Stimulated activated CD4-positive, alpha-beta T cell treated with anti-CD3 and anti-CD28 coated beads, TNF-alpha, amount 100 ng/mL, for 1 hour (primary cell): Measurements from ENCODE around the gene AFG1L.
"Not testable (repeated sequence)": the region's sequence is repeated elsewhere in the genome, so short reads cannot be mapped to it uniquely, and the experiment has no call there.

Experiments
- DNase-seq, 3 donors: peaks; one replicate each; pipeline ENCODE4 v3.0.0-alpha.2; 2020; ENCODE audit warnings: low read depth in 3 of 3, low spot score in 1 of 3

AFG1L gene

DNA sequence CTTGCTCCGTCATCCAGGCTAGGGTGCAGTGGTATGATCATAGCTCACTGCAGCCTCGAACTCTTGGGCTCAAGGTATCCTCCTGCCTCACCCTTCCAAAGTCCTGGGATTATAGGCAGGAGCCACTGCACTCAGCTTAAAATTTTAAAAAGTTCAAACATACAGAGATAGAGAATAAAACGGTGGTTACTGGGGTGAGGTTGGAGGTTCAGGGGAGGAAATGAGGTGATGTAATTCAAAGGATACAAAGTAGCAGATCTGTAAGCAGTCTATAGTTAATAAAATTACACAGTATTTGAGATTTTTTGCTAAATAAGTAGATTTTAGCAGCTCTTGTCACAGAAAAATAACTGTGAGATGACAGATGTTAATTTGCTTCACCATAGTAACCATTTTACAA lies 7.5 kb upstream of the AFG1L start:
- DNase-seq, result no peak

DNA sequence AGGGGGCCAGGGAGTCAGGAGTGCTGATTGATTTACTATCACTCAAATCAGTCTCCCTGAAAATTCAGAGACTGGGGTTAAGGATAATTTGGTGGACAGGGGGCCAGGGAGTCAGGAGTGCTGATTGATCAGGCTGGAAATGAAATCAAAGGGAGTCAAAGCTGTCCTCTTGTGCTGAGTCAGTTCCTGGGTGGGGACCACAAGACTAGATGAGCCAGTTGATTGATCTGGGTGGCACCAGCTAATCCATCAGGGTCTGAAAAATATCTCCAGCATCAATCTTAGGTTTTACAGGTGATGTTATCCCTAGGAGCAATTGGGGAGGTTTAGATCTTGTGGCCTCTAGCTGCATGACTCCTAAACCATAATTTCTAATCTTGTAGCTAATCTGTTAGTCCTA lies 6.1 kb upstream of the AFG1L start:
- no peak for DNase-seq

DNA sequence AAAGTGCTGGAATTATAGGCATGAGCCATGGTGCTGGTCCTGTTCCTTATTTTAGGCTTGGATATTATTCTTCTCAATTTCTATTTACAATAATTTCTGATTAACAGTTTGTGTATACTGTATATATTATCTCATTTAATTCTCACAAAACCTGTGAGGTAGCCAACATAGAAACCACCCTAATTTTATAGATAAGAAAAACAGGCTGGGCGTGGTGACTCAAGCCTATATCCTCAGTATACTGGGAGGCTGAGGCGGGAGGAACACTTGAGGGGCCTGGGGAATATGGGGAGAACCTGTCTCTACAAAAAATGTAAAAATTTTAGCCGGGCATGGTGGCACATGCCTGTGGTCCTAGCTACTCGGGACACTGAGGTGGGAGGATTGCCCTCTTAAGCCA lies 3.8 kb upstream of the AFG1L start:
- DNase-seq, result no peak

DNA sequence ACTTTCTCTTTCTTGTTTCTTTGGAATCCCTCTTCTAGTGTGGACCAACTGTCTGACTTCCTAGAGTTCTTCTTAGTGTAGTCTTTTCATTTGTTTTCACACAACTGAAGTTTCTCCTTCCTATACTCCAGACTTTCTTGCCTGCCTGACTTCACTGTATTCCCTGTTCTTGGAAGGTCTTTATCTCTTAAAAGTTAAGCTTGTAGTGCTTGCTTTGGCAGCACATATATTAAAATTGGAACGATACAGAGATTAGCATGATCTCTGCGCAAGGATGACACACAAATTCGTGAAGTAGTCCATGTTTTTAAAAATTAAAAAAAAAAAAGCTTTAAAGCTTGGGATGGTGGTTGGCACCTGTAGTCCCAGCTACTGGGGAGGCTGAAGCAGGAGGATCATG lies 2.3 kb upstream of the AFG1L start:
- not testable (repeated sequence) for DNase-seq

DNA sequence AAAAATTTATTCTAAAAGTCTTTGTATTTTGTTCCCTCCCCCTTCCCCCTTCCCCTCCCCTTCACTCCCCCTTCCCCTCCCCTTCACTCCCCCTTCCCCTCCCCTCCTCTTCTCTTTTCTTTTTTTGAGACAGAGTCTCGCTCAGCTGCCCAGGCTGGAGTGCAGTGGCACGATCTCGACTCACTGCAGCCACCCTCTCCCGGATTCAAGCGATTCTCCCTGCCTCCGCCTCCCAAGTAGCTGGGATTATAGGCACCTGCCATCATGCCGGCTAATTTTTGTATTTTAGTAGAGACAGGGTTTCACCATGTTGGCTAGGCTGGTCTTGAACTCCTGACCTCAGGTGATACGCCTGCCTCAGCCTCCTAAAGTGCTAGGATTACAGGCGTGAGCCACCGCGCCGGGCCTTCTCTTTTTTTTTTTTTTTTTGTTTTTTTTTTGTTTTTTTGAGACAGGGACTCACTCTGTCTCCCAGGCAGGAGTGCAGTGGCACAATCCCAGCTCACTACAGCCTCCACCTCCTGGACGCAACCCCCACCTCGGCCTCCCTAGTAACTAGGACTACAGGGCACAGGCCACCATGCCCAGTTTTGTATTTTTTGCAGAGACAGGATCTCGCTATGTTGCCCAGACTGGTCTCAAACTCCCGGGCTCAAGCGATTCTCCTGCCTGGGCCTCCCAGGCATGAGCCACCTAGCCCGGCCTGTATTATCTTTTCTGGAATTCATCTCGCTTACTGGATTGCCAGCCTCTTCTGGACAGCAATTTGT lies 1.1 kb upstream of the AFG1L start:
- DNase-seq, result no peak

DNA sequence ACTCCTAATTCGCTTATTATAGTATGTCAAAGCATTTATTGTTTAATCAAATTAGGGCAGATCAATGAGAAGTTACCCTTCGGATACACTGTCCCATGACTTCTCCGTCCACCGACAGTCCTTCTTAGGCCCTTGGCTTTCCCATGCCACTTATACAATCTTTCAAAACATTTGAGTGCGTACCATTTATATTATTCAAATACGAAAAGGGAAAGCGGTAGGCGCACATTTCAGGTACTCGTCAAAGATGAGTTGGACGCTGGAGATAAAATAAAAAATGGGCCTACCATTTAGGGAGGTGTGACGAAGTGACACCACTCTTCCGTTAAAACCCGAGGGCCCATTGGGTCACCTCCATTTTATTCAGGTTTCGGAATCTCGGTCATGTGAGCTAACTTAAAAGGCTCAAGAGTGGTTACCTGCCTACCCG lies 542 bp upstream of the AFG1L start:
- DNase-seq, result no peak

DNA sequence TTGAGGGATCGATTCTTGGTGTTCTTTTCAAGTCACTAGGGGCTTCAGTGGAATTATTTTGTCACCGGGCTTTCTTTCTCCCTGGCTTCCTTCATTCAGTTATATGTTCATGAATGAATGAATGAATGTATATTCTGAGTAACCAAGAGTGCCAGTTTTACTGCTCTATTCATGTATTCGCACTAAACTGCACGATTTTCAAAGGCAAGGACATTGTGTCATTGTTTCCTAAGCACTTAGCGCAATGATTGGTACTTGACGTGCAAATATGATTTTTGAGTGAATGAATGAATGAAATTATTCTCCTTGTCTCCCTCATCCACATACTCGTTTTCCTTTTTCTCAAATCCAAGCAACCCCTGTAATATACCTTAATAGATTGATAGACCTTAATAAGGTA lies 822 bp downstream of the AFG1L start:
- no peak for DNase-seq

DNA sequence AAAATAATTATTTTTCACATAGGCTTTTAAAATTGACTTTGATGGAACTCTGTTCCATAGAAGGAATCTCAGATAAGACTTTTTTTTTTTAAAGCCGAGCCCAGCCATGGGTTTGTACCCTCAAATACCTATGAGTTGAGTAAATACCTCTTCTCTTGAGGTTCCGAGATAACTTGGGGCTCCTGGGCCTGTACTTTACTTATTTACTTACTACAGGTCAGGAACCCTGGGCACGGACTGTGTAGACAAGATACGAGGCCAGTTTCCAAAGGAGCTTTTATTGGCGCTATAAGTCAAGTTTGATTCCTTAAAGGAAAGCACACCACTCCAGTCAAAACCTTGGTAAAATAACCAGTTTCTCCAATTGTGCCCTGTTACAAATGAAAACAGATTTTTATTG lies 7.5 kb downstream of the AFG1L start:
- DNase-seq, result no peak

DNA sequence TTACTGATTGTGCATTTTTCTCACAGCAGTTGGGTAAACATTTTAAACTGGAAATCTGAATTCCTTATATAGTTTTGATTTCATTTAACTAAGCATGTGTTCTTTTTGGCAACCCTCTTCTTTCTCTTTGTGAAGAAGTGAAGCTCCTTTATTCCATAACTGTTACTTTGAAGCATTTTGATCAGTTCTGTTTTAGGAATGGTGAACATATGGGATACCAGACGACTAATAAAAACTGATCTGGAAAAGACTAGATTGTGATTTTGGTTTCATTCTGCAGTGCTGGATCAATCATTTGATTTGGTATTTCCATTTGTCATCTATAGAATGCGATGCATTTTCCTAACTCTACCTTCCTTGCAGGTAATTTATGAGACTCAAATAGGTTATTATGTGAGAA lies 9.8 kb downstream of the AFG1L start:
- DNase-seq, result no peak

DNA sequence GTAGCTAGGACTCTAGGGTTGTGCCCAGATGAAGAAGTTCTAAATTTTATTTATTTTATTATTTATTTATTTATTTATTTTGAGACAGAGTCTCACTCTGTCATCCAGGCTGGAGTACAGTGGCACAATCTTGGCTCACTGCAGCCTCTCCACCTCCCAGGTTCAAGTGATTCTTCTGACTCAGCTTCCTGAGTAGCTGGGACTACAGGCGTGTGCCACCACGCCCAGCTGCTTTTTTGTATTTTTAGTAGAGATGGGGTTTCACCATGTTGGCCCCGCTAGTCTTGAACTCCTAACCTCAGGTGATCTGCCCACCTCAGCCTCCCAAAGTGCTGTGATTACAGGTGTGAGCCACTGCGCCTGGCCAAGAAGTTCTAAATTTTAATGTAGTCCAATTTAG lies 13.8 kb downstream of the AFG1L start:
- not testable (repeated sequence) for DNase-seq

DNA sequence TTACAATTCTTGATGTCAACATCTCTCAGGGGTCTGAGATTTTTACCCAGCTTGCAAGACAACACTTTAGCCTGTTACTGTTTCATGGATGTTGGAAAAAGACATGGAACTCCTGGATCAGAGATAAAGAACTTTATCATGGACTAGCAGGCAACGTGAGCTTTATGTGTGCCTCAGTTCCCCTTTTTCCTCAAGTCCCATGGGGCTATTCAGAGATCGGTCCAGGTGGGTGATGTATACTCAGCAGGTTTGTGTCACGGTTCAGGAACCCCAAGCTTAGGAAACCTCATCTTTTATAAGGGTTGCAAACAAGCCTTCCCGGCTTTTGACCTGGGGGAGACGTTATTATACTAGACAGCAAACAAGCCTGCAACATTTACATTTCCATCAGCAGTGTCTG lies 15.0 kb downstream of the AFG1L start:
- DNase-seq, result no peak

DNA sequence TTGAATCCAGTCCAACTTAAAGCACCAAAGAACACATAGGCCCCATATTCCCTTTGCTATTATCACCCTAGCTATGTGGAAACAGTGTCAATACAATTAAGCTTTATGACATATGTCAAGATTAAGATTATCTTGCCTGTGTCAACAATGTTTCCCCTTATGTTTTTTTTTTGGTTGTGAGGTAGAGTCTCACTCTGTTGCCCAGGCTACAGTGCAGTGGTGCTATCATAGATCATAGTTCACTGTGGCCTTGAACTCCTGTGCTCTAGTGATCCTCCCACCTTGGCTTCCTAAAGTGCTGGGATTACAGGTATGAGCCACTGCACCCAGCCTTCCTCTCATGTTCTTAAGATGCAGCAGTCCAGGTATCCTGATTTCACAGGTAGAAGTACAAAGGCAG lies 17.8 kb downstream of the AFG1L start:
- DNase-seq, result no peak

DNA sequence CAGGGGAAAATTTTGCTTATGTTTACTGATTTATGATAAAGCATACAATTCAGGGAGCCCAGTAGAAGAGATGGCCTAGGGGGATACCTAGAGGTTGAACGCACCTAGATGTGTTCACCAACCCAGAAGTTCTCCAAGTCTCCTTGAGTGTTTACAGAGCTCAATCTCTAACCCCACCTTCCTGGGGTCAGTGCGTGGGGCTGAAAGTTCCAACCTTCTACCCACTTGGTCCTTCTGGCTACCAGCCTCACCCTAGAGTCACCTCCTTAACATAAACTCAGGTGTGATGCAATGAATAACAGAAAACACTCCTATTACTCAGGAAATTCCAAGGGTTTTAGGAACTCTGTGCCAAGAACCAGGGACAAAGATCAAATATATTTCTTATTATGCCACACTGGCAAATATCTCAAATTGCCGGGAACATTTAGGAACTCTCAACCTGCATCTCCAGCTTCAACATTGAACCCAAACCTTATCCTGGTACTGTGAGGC lies 26.4 kb downstream of the AFG1L start:
- no peak for DNase-seq

DNA sequence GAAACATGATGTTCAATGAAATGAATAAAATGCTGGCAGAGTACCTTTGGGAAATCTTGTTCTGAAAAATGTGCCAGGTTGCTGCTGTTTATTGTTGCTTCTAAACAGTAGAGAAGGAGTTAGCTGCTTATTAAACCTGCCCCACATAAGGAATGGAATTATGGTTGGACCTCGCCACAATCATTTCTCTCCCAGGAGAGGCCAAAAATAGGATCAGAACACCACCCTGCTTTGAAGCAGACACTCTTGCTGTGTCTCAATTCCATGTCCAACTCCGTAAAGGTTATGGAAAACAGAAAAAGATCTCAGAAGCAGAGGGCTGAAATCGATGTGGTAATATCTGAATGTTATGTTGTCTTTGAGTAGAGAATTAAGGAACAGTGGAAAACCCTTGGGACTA lies 27.9 kb downstream of the AFG1L start:
- no peak for DNase-seq

DNA sequence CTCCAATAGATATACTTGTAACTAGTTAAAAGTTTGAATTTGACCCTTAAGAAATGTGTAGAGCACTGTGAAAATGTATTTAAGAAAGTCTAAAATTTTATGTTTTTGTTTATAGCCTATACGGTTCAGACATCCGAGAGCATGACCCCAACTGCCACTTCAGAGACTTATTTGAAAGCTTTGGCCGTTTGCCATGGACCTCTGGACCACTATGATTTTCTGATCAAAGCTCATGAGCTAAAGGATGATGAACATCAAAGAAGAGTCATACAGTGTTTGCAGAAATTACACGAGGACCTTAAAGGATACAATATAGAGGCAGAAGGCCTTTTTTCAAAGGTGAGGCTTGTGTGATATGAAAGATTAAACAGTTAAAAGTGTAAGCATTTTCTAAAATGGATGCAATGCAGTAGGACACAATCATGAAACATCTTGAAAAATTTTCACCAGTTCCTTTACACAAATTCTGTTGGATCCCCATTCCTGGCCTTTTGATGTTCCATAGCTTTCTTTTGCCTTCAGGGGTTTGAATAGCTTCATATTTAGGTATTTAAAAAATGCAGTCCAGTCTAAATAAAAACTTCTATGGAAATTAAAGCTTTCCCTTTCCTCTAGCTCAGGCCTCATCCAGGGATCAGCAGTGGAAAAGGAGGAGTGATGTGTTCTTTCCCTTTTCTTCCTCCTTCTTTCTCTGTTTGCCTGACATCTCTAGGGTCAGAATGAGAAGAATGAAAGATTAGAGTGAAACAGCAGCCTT lies 29.0 kb downstream of the AFG1L start:
- DNase-seq, result no peak

DNA sequence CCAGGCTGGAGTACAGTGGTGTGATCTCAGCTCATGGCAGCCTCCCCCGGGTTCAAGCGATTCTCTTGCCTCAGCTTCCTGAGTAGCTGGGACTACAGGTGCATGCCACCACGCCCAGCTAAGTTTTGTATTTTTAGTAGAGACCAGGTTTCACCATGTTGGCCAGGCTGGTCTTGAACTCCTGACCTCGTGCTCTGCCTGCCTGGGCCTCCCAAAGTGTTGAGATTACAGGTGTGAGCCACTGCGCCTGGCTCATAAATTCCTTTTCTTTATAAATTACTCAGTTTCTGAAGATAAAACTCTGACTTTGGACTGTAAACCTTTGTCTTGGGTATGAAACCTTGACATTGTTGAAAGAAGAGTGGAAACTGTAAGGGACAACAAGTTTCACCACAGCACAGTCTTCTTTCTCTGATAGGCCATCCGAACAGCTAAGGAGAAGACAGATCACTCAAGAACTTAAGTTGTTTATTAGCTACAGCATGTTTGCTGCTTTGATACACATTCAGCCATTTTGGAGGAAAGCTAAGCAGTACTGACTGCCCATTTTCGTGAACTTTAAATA lies 35.4 kb downstream of the AFG1L start:
- not testable (repeated sequence) for DNase-seq

DNA sequence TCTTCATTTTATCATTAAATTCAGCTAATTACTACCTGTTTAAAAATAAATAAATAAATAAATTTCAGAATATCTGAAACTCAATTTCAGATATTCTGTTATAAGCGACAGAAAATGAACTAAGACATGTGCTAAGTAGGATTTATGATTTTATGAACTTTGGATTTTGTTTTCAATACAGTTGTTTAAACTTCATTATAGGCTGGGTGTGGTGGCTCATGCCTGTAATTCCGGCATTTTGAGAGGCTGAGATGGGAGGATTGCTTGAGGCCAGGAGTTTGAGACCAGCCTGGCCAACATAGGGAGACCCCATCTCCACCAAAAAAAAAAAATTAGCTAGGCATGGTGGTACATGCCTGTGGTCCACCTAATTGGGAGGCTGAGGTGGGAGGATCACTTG lies 36.0 kb downstream of the AFG1L start:
- DNase-seq, result no peak

DNA sequence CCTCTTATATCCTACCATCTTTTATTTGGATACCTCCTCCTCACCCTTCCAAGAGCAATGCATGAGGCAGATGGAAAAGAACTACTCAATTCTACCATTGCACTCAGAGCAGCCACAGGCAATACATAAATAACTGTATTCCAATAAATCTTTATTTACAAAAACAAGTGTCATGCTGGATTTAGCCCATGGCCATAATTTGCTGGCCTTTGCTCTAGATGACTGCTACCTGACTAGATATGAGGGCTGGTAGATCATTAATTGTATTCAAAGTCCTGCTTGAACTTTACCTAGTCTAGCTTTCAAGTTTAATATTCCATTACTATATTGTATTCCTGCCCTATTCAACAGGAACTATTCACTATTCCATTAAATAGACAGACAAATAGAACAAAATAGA lies 37.1 kb downstream of the AFG1L start:
- no peak for DNase-seq

DNA sequence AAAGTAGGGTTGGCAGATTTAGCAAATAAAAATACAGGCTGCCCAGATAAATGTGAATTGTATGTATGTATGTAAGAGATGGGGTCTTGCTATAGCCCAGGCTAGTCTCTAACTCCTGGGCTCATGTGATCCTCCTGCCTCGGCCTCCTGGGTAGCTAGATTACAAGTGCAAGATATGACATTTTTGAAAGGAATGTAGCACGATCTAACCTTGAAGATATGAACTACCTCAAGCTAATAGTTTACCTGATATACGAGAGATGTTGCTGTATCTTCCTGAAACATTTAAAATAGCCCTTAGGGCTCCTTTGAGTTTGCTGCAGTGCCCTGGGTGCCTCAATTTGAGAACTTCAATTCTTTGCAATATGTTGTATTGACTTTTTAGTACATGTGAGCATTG lies 42.1 kb downstream of the AFG1L start:
- DNase-seq, result no peak

DNA sequence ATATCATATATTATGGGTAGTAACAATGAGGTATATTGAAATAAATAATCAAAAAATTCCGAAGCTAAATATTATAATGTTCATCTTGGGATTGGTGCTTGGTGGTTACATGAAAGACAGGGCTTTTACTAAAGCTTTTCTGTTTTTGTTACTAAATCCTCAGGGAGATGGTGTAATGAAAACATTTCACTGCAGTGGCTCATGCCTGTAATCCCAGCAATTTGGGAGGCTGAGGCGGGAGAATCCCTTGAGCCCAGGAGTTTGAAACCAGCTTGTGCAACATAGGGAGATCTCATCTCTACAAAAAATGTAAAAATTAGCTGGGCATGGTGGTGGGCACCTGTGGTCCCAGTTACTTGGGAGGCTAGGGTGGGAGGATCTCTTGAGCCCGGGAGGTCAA lies 42.9 kb downstream of the AFG1L start:
- no peak for DNase-seq

DNA sequence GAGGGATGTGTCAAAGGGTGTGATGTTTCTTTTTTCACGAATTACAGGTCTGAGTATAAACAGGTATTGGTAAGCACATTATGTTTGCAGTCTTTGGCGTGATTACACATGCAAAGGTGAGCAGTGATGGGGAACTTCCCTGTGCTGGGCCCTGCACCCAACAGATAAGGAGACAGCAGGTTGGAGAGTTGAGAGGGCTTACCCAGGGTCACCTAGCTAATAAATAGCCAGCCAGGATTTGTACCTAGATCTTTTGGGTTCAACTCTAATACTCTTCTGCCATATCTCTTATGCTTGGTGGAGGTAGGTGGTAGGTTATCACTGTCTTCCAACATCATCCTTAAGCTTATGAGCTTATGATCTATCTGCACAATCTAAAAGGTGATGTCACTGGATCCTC lies 46.5 kb downstream of the AFG1L start:
- no peak for DNase-seq

DNA sequence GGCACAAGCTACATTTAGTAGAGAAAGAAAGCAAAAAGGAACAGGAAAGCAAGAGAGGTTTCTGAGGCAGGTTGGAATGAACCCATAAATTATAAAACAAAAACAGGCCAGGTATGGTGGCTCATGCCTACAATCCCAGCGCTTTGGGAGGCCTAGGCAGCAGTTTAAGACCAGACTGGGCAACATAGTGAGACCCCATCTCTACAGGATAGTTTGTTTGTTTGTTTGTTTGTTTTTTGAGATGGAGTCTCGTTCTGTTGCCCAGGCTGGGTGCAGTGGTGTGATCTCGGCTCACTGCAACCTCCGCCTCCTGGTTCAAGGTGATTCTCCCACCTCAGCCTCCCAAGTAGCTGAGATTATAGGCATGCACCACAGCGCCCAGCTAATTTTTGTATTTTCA lies 49.0 kb downstream of the AFG1L start:
- DNase-seq, result no peak
